Measurements from ENCODE around the gene ASXL3. TPM values are rescaled to one million over a fixed set of nuclear protein-coding genes. Genes with fewer than 3 reads are reported as not detected.
A peak's percentile ranks its signal among the peaks of the same experiment; 100 is the strongest.

Gene ASXL3
- total RNA-seq (2014; rRNA removed; shearing (Covaris generic)) = 0.13 TPM in 1 of 2 replicates, not detected in the other
- polyA plus RNA-seq (2015; cell fraction: cytosol; rRNA removed) = 0.09 and 0.24 TPM in 2 replicates
- 0.15 and 0.73 TPM in 2 replicates for polyA plus RNA-seq (2015; cell fraction: nucleus; rRNA removed)

DNA sequence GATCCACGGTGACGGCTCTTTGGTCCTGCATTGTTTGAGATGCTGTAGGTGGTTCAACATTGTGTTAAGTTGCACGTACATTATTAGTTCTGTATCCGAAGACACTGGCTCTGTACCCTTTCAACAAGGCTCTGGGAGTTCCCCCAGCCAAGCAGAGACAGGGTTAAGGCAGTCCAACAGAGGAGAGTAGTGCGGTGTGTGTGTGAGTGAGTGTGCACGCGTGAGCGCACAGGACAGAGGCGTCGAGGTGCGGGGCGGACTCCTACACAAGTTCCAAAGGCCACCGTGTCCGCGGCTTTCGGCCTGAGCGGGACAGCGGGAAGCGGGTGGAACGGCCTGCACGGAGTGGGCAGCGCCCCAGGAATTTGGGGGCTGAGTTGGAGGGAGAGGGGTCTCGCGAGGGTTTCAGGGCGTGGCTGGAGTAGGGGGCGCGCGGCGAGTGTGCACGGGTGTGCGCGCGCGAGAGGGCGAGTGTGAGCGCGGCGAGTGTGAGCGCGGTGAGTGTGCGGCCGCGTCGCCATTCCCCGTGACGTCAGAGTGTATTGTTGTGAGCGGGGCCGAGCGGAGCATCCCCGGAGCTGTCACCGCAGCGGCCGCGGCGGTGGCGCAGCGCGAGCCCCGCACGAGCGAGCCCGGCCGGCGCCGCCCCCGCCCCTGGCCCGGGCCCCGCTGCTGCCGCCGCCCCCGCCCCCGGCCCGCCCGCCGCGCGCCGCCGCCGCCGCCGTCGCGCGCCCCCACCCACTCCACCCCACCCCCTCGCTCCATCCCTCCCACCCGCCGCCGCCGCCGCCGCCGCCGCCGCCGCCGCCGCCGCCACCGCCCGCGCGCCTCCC, at the start of gene ASXL3:
Gene ASXL3, plus strand, starts transcription at position 535 of the 833 bp plus-strand sequence. CDS start 413 bp downstream, outside the sequence.
- no peak for DNase-seq (ENCODE audit: low read depth)

- DNase-seq (ENCODE audit: low read depth) = no peak
Observed at GRCh38 chr18:33532978-33533377, 45.0 kb upstream of the ASXL3 start.

DNA sequence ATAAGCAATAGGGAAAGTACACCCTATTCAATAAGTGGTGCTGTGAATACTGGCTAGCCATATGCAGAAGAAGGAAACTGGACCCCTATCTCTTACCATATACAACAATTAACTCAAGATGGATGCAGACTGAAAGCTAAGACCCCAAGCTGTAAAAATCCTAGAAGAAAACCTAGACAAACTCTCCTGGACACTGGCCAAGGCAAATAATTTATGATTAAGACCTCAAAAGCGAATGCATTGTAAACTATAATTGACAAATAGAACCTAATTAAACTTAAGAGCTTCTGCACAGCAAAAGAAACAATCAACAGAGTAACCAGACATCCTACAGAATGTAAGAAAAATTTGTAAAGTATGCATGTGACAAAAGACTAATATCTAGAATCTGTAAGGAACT, 41.1 kb upstream of the ASXL3 start:
- DNase-seq (ENCODE audit: low read depth) = no peak

DNA sequence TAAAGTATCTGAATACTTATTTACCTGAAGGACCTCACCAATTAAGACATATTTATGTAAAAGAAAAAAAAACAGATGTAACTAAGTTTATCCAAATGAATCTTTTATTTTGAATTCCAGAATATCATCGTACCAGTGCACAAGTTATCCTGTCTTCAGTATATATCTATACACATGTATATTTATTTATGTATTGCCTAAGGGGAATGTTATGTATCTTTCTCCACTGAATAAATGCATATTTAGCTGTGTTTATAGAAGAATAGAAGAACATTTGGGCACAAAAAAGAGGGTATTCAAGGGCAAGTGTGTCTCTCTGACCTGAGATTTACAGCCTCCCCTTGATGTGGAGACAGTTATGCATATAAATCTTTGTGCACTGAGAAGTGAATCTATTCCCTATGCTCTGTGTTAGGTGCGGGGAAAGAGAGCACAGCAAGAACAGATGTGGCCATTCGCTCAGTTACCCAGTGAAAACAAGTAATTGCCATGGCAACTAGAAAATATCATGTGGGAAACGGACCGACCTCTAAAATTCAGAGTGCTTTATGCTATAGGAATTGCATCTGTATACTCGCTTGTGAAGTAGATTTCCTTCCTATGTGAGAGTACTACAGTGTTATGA, 39.5 kb upstream of the ASXL3 start:
- no peak for DNase-seq (ENCODE audit: low read depth)

- no peak for DNase-seq (ENCODE audit: low read depth)
Observed at GRCh38 chr18:33540392-33540791, 37.6 kb upstream of the ASXL3 start.

DNA sequence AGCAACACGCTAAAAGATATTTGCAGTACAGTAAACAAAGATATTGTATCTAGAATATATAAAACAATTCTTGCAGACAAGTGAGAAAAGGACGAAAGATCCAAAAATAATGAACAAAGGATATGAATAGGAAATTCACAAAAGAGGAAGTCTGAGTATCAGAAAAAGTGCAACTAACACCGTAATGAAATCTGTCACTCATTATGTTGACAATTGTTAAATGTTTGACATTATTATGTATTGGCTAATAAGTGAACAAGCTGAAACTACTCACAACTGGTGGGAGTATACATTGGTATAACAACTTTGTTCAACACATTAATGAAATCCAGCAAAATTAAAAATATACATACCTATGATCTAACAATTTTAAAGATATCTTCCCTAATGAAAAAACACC, 36.7 kb upstream of the ASXL3 start:
- DNase-seq (ENCODE audit: low read depth) = no peak

DNA sequence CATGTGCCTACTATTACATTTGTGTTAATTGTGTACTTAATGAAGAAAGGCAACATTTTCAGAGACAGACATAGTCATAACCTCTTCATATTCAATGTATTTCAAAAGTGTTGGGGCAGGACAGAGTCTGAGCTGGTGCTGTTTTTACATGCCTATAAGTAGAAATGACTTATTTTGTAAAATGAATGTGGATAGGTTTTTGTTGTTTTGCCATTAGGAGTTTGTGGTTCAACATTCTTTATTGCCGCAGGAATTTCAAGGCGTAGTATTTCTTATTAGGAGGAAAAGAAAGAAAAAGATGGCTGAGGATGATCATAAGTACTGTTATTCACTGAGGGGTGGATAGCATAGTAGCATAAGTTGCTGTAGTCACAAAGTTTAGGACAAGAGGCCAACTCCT, 21.2 kb upstream of the ASXL3 start:
- DNase-seq (ENCODE audit: low read depth) = no peak

DNA sequence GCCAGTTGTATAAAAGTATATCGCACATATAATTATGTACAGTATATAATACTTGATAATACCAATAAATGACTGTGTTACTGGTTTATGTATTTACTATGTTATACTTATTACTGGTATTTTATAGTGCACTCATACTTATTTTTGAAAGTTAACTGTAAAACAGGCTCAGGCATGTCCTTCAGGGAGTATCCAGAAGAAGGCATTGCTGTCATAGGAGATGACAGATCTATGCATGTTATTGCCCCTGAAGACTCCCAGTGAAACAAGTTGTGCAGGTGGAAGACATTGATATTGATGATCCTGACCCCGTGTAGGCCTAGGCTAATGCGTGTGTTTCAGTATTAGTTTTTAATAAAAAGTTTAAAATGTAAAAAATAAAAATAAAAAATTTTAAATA, 20.3 kb upstream of the ASXL3 start:
- DNase-seq (ENCODE audit: low read depth) = no peak

- DNase-seq (ENCODE audit: low read depth) = peak; percentile 4
Observed at GRCh38 chr18:33558529-33558928, 19.5 kb upstream of the ASXL3 start.

GRCh38 chr18:33560686-33561370, 17.2 kb upstream of the ASXL3 start:
- DNase-seq (ENCODE audit: low read depth) = peak; percentile 71

- no peak for DNase-seq (ENCODE audit: low read depth)
Observed at GRCh38 chr18:33562741-33563140, 15.3 kb upstream of the ASXL3 start.

GRCh38 chr18:33567705-33568104, 10.3 kb upstream of the ASXL3 start:
- DNase-seq (ENCODE audit: low read depth) = no peak

- no peak for DNase-seq (ENCODE audit: low read depth)
Observed at GRCh38 chr18:33571998-33572787, 5.8 kb upstream of the ASXL3 start.

GRCh38 chr18:33573193-33573592, 4.8 kb upstream of the ASXL3 start:
- DNase-seq (ENCODE audit: low read depth) = no peak

GRCh38 chr18:33575451-33575850, 2.6 kb upstream of the ASXL3 start:
- no peak for DNase-seq (ENCODE audit: low read depth)

- no peak for DNase-seq (ENCODE audit: low read depth)
Observed at GRCh38 chr18:33576999-33577646, 896 bp upstream of the ASXL3 start.

- no peak for DNase-seq (ENCODE audit: low read depth)
Observed at GRCh38 chr18:33578518-33579348, 714 bp downstream of the ASXL3 start.

DNA sequence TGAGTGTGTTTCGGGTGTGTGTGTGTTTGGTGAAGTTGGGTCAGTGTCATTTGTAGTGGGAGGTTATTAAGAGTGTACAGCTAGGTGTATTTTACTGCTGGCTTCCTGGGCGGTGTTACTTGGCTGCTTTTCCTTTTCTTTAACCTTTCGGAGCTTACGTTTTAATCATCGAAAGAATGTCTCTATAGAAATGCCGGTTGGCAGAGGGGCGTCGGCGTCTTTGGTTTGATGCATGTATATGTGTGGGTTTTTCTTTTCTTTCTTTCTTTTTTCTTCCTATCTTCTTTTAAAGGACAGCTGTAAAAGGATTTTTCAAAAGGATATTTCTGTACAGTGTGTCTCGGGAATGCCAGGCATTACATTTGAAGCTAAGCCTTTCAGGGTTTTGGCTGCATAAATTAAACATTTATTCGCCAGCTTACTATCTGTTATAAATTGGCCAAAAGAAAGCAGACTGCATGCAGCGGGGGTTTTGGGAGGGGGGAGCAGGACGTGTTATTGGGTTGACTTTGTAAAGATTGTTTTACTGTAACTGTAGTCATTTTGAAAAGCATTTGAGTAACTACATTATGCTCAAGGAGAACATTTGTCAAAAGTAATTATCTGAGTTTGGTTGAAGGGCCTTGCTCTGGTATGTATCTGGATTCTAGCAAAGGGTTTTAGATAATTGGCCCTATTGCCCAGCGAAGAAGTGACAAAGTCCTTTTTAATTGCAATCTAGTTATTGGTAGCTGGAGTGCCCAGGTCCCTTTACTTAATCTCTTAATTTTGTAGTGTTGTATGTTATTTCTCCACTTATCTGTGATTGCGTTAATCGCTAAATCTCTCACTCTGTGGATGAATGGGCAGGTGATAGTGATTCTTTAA, 1.6 kb downstream of the ASXL3 start:
- DNase-seq (ENCODE audit: low read depth) = no peak

GRCh38 chr18:33580546-33580945, 2.5 kb downstream of the ASXL3 start:
- no peak for DNase-seq (ENCODE audit: low read depth)
